GF-D8 (cell line): ENCODE data around the gene HEPACAM.
"Not testable (repeated sequence)": the region's sequence is repeated elsewhere in the genome, so short reads cannot be mapped to it uniquely, and the experiment has no call there.

ENCODE experiments used
- DNase-seq: peaks from one replicate; lab custom pipeline; 2025; lab: John Stamatoyannopoulos, UW

HEPACAM gene

GRCh38 chr11:124935548-124936514 is at the start of gene HEPACAM:
Gene HEPACAM (minus strand): TSS chr11:124936047. CDS start chr11:124936006, 41 bp downstream.
- DNase-seq: no peak

GRCh38 chr11:124984512-124984854 is 48.6 kb upstream of the HEPACAM start:
- no peak for DNase-seq

GRCh38 chr11:124983674-124984511 is 48.0 kb upstream of the HEPACAM start:
- no peak for DNase-seq

- no peak for DNase-seq
These were observed 46.2 kb upstream of the HEPACAM start for GRCh38 chr11:124982043-124982442.

GRCh38 chr11:124978316-124978715 is 42.5 kb upstream of the HEPACAM start:
- no peak for DNase-seq

GRCh38 chr11:124977006-124977405 is 41.2 kb upstream of the HEPACAM start:
- DNase-seq: no peak

- DNase-seq: no peak
These were observed 40.7 kb upstream of the HEPACAM start for GRCh38 chr11:124976531-124976930.

GRCh38 chr11:124971810-124972209 is 36.0 kb upstream of the HEPACAM start:
- DNase-seq: no peak

- peak; percentile 92 for DNase-seq
These were observed 35.1 kb upstream of the HEPACAM start for GRCh38 chr11:124970925-124971324.

GRCh38 chr11:124968197-124968596 is 32.4 kb upstream of the HEPACAM start:
- DNase-seq: not testable (repeated sequence)

GRCh38 chr11:124961972-124962609 is 26.2 kb upstream of the HEPACAM start:
- DNase-seq: peak; percentile 82

- DNase-seq: no peak
These were observed 19.2 kb upstream of the HEPACAM start for GRCh38 chr11:124955035-124955434.

GRCh38 chr11:124954590-124954955 is 18.7 kb upstream of the HEPACAM start:
- DNase-seq: peak; percentile 63

- DNase-seq: peak; percentile 100
These were observed 18.1 kb upstream of the HEPACAM start, which contains the start of gene CCDC15 for GRCh38 chr11:124953753-124954589. Gene CCDC15 (plus strand): TSS chr11:124954202. CDS start chr11:124954733, 531 bp downstream.

- DNase-seq: no peak
These were observed 15.5 kb upstream of the HEPACAM start for GRCh38 chr11:124951341-124951740.

GRCh38 chr11:124950601-124951330 is 14.9 kb upstream of the HEPACAM start:
- DNase-seq: no peak

GRCh38 chr11:124946735-124947141 is 10.9 kb upstream of the HEPACAM start:
- no peak for DNase-seq

- no peak for DNase-seq
These were observed 10.0 kb upstream of the HEPACAM start for GRCh38 chr11:124945826-124946225.

- no peak for DNase-seq
These were observed 8.7 kb upstream of the HEPACAM start for GRCh38 chr11:124944565-124944964.

- no peak for DNase-seq
These were observed 7.9 kb upstream of the HEPACAM start for GRCh38 chr11:124943741-124944140.

GRCh38 chr11:124943254-124943616 is 7.4 kb upstream of the HEPACAM start:
- no peak for DNase-seq
